ENCODE measurements around the gene DLGAP4. TPM values are rescaled to one million over a fixed set of nuclear protein-coding genes. Genes with fewer than 3 reads are reported as not detected.
"Not testable (repeated sequence)": the region's sequence is repeated elsewhere in the genome, so short reads cannot be mapped to it uniquely, and the experiment has no call there.

The DLGAP4 gene
- total and polyA plus RNA-seq, 2 of the 13 experiments (the other 11 are each of a cell fraction or from before 2014, with no cell fraction given) = 15.2 to 26.7 TPM

GRCh38 chr20:36564726-36565121, 258.6 kb downstream of the DLGAP4 start:
- BruUV-seq (replicated peaks); H3K9ac ChIP-seq (ENCODE audit: insufficient read depth, low read depth, low read length); H2AFZ ChIP-seq (ENCODE audit: low read length); intact Hi-C loops (cut with micrococcal nuclease; ENCODE audit: unreplicated experiment); H3K36me3 ChIP-seq (replicated peaks in 1 of 2; ENCODE audit: control insufficient read depth in 1 of 2, insufficient read depth in 2 of 2, low read length in 2 of 2); H3K27ac ChIP-seq (ENCODE audit: extremely low read length, insufficient read depth, low read length); FAIRE-seq; H3K27me3 ChIP-seq (ENCODE audit: control insufficient read depth in 1 of 2, insufficient read depth in 2 of 2, low read length in 2 of 2); CTCF ChIA-PET (ENCODE audit: low intra/inter-chr PET ratio, low total read pairs); ATAC-seq; H3K4me2 ChIP-seq (ENCODE audit: low read depth, low read length); H3K4me3 ChIP-seq (replicated peaks in 1 of 3; ENCODE audit: insufficient read depth in 1 of 3, low read depth in 2 of 3, low read length in 3 of 3); H3K79me2 ChIP-seq (ENCODE audit: insufficient read depth, low read length); H3K9me3 ChIP-seq (ENCODE audit: low read length); H4K20me1 ChIP-seq (ENCODE audit: insufficient read depth, low read length); in situ Hi-C loops (cut with HindIII; ENCODE audit: extremely low pct_ligation_motif_present, low pct_unique_long_range_greater_than_20kb); DNase-seq (ENCODE audit: low spot score); POLR2A ChIA-PET; TF ChIP-seq ZBTB40 (CRISPR knock-in tag; IDR thresholded peaks at IDR 0.05); NONO (CRISPR knock-in tag; conservative IDR thresholded peaks at IDR 0.05): not testable (repeated sequence)
- 96% methylated on average over 6 of the region's 6 CpGs for WGBS (ENCODE audit: low lambda C conversion rate)
- H3K4me1 ChIP-seq (ENCODE audit: insufficient read depth, low read length) = peaks cover 14% of the 10 kb centered on the region
- TF ChIP-seq NBN (conservative IDR thresholded peaks at IDR 0.05) (peak; percentile 73; the same call in 1 of the 2 replicates), ZBTB40 (IDR thresholded peaks at IDR 0.05) (peak; percentile 14; the same call in 1 of the 2 replicates), NONO (IDR thresholded peaks at IDR 0.05) (0 out of 2 replicates have a peak, but pooled peaks have one; percentile 55)

All from HepG2 (cell line).